Astrocyte of the spinal cord (primary cell): ENCODE data around the gene OR52E4.

Source experiments
- DNase-seq: peaks from one replicate; pipeline ENCODE4 v3.0.0; 2011; ENCODE audit warnings: low read depth, low spot score
- H3K4me3 ChIP-seq: 2 replicates; pipeline ENCODE4 v1.5.1; 2011; ENCODE audit warnings: low read depth, mild to moderate bottlenecking, low read length, moderate library complexity
- in situ Hi-C: cut with HindIII; loops from 2 replicates; pipeline ENCODE4 v1.10.0; 2017; ENCODE audit warnings: low sequenced_read_pairs
- TF ChIP-seq, protein P1 (sequence below): IDR thresholded peaks from 2 replicates; pipeline ENCODE4 v1.5.1; 2012; ENCODE audit warnings: low read depth, mild to moderate bottlenecking, low read length, inconsistent platforms

OR52E4 gene

DNA sequence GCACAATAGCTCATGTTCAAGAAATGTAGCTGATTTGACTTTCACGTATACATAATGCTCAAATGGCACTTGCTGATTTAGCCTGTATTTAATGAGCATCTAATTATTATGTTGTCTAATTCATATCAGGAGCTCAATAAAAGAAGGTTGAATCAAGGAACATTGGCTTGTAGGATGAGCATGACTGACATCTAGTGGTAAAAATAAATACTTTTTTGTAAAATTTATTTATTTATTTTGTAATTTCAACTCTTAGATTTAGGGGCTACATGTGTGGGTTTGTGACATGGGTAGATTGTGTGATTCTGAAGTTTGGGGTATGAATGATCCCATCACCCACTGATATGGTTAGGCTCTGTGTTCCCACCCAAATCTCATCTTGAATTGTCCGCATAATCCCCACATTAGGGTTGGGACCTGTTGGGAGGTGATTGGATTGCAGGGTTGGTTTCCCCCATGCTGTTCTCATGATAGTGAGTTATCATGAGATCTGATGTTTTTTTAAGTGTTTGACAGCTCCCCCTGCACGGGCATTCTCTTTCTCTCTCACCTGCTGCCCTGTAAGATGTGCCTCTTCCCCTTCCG, 10.9 kb downstream of the OR52E4 start:
- no peak overlapping the region for H3K4me3 ChIP-seq
- in situ Hi-C loops, result no loop called here
- TF ChIP-seq, protein P1, sequence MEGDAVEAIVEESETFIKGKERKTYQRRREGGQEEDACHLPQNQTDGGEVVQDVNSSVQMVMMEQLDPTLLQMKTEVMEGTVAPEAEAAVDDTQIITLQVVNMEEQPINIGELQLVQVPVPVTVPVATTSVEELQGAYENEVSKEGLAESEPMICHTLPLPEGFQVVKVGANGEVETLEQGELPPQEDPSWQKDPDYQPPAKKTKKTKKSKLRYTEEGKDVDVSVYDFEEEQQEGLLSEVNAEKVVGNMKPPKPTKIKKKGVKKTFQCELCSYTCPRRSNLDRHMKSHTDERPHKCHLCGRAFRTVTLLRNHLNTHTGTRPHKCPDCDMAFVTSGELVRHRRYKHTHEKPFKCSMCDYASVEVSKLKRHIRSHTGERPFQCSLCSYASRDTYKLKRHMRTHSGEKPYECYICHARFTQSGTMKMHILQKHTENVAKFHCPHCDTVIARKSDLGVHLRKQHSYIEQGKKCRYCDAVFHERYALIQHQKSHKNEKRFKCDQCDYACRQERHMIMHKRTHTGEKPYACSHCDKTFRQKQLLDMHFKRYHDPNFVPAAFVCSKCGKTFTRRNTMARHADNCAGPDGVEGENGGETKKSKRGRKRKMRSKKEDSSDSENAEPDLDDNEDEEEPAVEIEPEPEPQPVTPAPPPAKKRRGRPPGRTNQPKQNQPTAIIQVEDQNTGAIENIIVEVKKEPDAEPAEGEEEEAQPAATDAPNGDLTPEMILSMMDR, result peak; percentile 24
- peak; percentile 4 for DNase-seq

DNA sequence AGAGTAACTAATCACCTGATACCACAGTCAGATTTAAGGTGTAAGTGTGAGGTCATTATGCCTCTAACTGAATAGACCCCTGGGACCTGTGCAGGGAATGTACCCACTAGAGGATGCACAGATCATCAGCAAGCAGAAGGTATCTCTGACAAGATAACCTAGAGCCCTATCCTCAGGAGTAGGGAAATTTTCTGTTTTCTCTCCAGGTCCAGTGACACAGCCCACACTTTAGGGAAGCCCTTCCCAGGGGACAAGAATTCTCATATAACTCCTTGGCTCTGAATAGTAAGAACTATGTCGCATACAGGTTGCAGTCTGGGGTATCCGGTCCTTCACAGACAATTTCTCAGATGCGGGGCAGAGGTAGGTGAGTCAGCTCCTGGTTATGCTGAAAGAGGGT, 12.5 kb downstream of the OR52E4 start, which contains the start of gene OR52E5:
Gene OR52E5, plus strand, starts transcription at position 301 of the 400 bp plus-strand sequence. CDS start 7,569 bp downstream, outside the sequence.
- TF ChIP-seq, protein P1, result no peak
- DNase-seq, result no peak
- in situ Hi-C loops, result no loop called here
- H3K4me3 ChIP-seq, result no peak within 1 kb of the TSS

DNA sequence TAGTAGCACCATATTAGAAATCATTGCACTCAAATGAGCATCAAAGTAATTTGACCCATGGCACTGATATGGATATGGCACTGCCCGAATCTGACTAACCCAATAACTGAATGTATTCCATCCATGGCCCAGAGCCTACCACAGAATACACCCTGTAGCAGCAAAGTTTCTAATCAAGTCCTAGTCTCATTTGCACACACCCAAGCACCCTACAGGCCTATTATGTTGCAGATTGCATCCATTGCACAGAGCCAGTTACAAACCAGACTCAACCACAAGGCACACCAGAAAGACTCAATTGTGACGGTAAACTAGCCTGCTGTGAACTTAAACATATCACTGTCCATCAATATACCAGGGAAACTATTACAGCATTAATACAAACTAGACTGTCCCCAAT, 19.1 kb downstream of the OR52E4 start:
- no peak overlapping the region for H3K4me3 ChIP-seq
- TF ChIP-seq, protein P1, result no peak
- DNase-seq, result no peak
- in situ Hi-C loops, result no loop called here

DNA sequence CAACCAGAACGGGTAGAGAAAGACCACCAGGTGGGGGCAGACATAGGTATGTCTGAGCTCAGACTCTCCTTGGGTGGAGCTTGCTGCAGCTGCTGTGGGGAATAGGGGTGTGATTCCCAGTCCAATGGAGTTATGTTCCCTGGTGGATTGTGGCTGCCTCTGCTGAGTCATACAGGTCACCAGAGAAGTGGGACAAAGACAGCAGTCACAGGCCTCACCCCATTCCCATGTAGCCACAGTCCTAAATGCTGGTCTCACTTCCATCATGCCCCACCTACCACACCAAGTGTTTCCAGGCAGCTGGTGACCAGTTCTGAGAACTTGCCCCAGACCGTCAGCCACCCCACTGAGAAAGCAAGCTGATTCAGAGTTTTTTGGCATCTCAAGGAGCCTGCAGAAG, 30.1 kb downstream of the OR52E4 start:
- no peak overlapping the region for H3K4me3 ChIP-seq
- in situ Hi-C loops, result no loop called here
- DNase-seq, result no peak
- TF ChIP-seq, protein P1, result no peak

DNA sequence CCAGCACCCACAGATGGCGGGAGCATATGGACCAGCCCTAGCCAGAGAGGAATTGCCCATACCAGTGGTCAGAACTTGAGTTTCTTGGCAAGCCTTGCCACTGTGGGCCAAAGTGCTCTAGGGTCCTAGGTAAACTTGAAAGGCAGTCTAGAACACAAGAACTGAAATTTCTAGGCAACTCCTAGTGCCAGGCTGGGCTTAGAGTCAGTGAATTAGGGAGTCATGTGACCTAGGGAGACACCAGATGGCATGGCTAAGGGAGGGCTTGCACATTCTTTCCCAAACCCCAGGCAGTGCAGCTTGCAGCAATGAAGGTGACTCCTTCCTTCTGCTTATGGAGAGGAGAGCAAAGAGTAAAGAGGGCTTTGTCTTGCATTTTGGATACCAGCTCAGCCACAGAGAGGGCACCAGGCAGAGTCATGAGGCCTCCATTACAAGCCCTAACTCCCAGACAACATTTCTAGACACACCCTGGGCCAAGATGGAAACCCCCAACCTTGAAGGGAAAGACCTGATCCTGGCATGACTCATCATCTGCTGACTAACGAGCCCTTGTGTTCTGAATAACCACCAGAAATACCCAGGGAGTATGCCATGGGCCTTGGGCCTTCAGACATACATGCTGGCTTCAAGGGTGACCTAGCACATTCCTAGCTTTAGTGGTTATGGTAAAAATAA, 42.5 kb downstream of the OR52E4 start:
- TF ChIP-seq, protein P1, result no peak
- DNase-seq, result no peak
- H3K4me3 ChIP-seq, result no peak overlapping the region
- in situ Hi-C loops, result no loop called here

DNA sequence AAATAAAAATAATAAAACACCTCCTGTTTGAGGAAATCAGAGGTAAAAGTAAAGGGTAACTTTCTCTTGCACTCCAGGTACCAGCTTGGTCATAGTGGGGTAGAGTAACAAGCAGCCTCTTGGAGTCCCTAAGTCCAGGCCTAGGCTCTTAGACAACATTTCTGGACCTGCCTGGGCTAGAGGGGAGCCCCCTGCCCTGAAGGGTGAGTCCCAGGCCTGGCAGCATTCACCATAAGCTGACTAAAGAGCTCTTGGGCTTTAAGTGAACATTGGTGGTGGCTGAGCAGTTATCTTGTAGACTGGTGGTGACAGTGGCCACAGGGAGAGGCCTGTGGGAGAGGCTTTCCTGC, 43.0 kb downstream of the OR52E4 start:
- no peak for DNase-seq
- TF ChIP-seq, protein P1, result no peak
- no peak overlapping the region for H3K4me3 ChIP-seq
- in situ Hi-C loops, result no loop called here
